NCI-H2171 treated with DMSO at 0.1 percent for 48 hours (cell line): ENCODE measurements around the gene ARHGAP15.

Experiments
- DNase-seq: peaks from one replicate; lab custom pipeline; 2025; lab: John Stamatoyannopoulos, UW

The ARHGAP15 gene

GRCh38 chr2:143768991-143769390 is 639.8 kb downstream of the ARHGAP15 start:
- DNase-seq = no peak

DNA sequence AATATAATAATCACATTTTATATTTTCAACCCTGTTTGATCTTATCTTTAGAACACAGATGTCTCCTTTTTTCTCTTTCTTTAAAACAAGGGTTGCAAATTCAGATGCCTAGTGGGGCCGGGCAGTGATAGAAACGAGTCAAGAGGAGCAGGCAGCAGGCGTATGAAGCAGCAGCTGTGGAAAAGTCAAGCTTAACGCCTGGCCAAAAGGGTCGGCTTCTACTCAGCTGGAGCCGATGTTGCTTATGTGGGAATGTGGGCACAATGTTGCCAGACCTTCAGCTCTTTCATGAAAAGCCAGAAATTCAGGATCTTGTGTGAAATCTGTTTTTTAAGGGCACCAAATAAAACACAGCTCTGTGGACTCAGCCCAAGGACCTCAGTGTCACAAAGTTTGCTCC is 642.7 kb downstream of the ARHGAP15 start:
- DNase-seq = no peak

- DNase-seq = no peak
Measured at GRCh38 chr2:143776526-143777297, 647.5 kb downstream of the ARHGAP15 start.

GRCh38 chr2:143779021-143779420 is 649.8 kb downstream of the ARHGAP15 start:
- DNase-seq = no peak

DNA sequence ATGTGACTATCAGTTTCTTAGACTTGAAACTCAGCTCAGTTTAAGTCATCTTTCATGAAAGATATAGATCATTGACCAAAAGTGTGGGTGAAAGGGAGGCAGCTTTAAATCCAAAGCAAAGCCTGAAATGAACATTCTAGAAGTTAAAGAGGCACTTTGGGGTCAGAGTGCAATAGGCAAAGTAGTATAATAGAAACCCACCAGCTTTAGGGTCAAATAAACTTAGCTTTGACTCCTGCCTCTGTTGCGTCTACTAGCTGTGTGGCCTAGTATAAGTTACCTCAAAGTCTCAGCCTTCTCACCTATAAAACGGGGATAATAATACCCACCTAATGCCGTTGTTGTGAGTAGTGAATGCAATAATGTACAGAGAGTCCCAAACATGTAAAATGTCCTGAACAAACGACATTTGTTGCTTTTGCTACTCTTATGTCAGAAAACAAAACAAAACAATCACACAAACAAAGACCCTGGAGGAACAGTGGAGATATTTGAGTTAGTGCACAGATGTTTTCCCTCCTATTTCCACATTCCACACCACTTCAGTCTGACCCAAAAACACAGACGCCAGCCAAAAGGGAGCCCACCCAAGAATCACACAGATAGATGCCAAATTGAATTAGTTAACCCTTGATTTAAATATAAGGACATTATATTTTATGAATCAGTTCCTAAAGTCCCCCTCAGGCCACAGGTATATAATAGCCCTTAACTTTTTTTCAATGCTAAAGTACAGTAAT is 657.0 kb downstream of the ARHGAP15 start:
- DNase-seq = no peak

GRCh38 chr2:143787674-143788073 is 658.5 kb downstream of the ARHGAP15 start:
- peak; percentile 88 for DNase-seq

DNA sequence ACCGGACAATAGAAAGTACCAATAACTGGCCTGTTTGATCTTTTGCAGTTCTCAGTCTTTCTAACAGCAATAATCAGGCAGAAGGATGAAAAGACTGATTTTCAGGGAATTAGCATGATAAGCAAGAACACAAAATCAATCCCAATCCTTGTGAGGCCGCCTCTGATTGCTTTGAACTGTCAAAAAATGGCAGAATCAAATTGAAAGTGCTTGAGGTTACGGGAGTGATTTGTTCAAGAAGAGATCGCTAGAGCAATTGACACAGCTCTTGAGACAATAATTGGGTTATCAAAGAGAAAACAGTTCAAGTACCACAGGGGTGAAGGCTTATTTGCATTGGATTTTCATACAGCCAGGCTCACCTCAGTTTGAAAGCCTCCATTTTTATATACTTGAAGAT is 663.4 kb downstream of the ARHGAP15 start:
- no peak for DNase-seq

DNA sequence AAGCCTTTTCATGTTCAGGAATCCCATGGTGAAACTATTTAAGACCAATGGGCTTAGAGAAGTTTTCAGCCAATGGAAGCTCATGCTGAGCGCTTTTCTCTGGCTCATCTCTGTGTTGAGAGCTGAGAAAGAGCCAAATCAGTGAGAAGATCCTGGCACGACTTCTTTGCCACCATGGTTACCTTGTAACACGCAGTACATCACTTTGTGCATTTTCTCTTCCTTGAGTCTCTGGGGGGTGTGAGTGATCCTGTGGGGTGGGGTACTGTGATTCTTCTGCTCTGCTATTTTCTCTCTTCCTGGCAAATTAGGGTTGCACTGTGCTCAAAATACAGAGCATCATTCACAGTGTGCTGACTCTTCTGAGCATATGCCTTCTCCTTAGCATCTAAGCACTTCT is 664.2 kb downstream of the ARHGAP15 start:
- DNase-seq = no peak

DNA sequence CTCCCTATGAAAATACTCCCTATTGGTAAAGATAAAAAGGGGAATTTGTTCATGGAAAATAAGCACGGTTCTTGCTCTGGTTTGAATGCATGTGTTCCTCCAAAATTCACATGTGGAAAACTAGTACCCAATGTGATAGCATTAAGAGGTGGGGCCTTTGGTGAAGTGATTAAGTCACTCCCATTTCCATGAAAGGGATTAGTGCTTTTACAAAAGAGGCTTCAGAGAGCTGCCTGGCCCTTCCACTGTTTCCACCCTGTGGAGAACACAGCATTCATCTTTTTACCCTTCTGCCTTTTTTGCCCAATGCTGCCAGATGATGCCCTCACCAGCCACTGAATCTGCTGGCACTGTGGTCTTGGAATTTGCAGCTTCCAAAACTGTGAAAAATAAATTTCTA is 666.8 kb downstream of the ARHGAP15 start:
- DNase-seq = no peak

DNA sequence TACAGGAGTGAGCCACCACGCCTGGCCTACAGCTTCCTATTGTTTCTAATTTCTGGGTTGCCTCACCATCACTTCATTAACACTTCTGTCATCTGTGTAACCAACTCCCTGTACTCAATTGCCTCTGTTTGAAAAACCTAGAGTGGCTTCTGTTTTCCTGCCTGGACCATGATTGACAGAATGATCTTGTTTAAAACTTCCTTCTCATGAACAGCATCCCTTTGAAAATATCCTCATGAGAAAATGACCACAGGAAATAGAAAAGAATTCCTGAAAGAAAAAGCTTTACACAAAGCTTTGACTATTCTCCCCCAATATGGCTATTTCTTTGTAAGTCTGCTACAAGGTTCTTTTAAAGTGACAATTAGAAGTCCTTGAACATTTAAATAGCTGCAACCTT is 672.3 kb downstream of the ARHGAP15 start:
- no peak for DNase-seq

GRCh38 chr2:143802242-143802641 is 673.0 kb downstream of the ARHGAP15 start:
- no peak for DNase-seq

DNA sequence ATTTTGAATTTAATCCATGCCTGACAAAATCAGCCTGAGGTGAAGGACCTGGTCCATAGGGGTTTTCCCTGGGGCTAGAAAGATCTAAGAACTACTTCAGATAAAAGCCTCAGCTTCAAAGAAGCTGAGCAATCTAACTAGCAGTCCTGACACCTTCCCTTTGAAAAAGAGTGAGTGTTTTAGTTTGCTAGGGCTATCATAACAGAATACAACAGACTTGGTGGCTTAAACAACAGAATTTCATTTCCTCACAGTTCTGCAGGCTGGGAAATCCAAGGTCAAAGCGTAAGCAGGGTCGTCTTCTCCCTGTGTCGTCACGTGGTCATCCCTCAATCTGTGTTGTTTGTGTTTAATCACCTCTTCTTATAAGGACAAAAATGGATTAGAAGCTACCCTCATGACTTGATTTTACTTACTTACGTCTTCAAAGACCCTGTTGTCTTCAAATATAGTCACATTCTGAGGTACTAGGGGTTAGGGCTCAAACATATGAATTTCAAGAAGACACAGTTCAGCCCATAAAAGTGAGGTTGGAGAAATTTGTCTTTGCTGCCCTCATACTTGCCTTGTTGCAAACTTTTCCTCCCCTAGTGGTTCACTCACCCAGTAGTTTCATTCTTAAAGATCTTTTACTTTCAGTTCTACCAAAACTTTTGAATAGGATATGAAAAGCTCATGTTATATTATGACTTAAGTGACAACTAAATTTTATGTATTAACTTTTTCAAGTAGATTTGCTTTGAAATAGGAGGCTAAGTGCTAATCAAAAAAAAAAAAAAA is 673.8 kb downstream of the ARHGAP15 start:
- no peak for DNase-seq

GRCh38 chr2:143803936-143804335 is 674.7 kb downstream of the ARHGAP15 start:
- no peak for DNase-seq

GRCh38 chr2:143805666-143806065 is 676.4 kb downstream of the ARHGAP15 start:
- DNase-seq = no peak

DNA sequence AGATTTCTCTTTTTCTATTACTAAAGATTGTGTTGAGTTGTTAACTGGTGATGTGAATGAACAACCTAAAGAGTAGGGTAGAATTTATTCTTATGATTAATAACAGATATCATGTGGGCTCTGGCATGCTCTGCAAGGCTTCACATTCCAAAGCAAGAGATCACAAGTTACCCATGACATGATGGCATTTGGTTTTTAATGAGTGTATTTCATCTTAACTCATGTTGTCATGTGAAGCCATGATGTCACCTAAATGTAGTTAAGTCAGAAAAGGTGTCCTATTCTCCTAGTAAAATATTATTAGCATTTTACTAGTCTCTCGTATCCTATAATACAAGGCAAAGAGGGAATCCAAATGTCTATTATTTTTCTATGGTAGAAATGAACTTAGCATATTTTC is 678.0 kb downstream of the ARHGAP15 start:
- no peak for DNase-seq

GRCh38 chr2:143807671-143808070 is 678.5 kb downstream of the ARHGAP15 start:
- no peak for DNase-seq

GRCh38 chr2:143808166-143808565 is 678.9 kb downstream of the ARHGAP15 start:
- no peak for DNase-seq

- no peak for DNase-seq
Measured at GRCh38 chr2:143815082-143815481, 685.9 kb downstream of the ARHGAP15 start.

DNA sequence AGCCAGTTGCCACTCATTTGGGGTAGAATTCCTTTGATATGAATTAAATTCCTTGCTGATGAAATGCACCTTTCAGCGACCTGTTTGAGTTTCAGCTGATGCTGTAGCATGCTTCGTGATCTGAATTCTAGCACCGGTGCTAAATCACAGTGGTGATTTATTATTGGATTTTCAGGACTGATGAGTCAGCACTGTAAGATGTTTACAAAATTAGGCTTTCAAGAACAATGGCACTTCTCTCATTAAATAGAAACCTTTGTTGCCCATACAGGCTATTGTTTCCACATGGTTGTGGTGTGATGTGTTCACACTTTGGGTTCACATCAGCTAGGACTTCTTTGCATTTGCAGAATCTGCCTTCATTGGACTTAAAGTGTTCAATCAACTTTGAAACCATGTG is 687.7 kb downstream of the ARHGAP15 start:
- DNase-seq = no peak
